ENCODE data around the gene ADGRL1. TPM values are rescaled to one million over a fixed set of nuclear protein-coding genes. Genes with fewer than 3 reads are reported as not detected.

Gene ADGRL1
- total and polyA plus RNA-seq, 10 donors, result 1.8 to 21.1 (median 12.4) TPM

- intact Hi-C loops (cut with DNase I; ENCODE audit: low total_unique reads), result no loop called here
Measured at GRCh38 chr19:14118165-14119051, 87.6 kb downstream of the ADGRL1 start.

GRCh38 chr19:14117668-14118164 lies 88.3 kb downstream of the ADGRL1 start, which contains the start of gene PRKACA:
TSS of gene PRKACA (minus strand) at chr19:14117762. CDS start at chr19:14117547, 215 bp downstream.
- intact Hi-C loops (cut with DNase I; ENCODE audit: low total_unique reads), result no loop called here
- Histone ChIP-seq H3K4me3 (peak within 1 kb of the TSS; percentile 71 to 95 (median 86)), H3K36me3 (no peaks in the 10 kb centered on the region), H3K4me1 (peaks cover 32 to 82% (median 67%) of the 10 kb centered on the region in 6 donors), H3K27me3 (replicated peaks in 1 of 7) (no peaks in the 10 kb centered on the region), H3K9me3 (no peaks in the 10 kb centered on the region), H3K27ac (peak within 1 kb of the TSS; percentile 90 to 99 (median 96))
- peak; percentile 100 for DNase-seq
- 0 to 1% (median 1%) methylated on average over 16 to 67 of the region's 67 CpGs for WGBS, 5 donors
- TF ChIP-seq POLR2AphosphoS5 (IDR thresholded peaks at IDR 0.05) (peak; percentile 75 to 89 (median 84)), CTCF (IDR thresholded peaks at IDR 0.05 in 8 of 11, conservative IDR thresholded peaks at IDR 0.05 in 3 of 11) (peak in 2 of 11 experiments; percentile 32 to 38), POLR2A (IDR thresholded peaks at IDR 0.05) (no peak)

More at GRCh38 chr19:14118165-14119051, 87.6 kb downstream of the ADGRL1 start:
- TF ChIP-seq POLR2A (IDR thresholded peaks at IDR 0.05), result peak in 2 of 3 donors; percentile 7 to 47
- peak in 2 of 3 donors; percentile 73 to 80 for TF ChIP-seq POLR2AphosphoS5 (IDR thresholded peaks at IDR 0.05)
- TF ChIP-seq CTCF (IDR thresholded peaks at IDR 0.05 in 8 of 11, conservative IDR thresholded peaks at IDR 0.05 in 3 of 11), result no peak
- H3K9me3 ChIP-seq, result no peaks in the 10 kb centered on the region
- peak overlapping the region; percentile 34 to 95 (median 54) for H3K4me3 ChIP-seq
- H3K27me3 ChIP-seq (replicated peaks in 1 of 7), result no peaks in the 10 kb centered on the region
- DNase-seq, result peak; percentile 89
- no peaks in the 10 kb centered on the region for H3K36me3 ChIP-seq
- peak overlapping the region; percentile 90 to 99 (median 96) for H3K27ac ChIP-seq
- peaks cover 25 to 75% (median 60%) of the 10 kb centered on the region in 6 donors for H3K4me1 ChIP-seq
- WGBS, 5 donors, result 2 to 14% (median 5%) methylated on average over 16 to 61 of the region's 61 CpGs

- H3K9me3 ChIP-seq, result no peaks in the 10 kb centered on the region
- H3K36me3 ChIP-seq, result no peaks in the 10 kb centered on the region
- H3K27me3 ChIP-seq (replicated peaks in 1 of 7), result no peaks in the 10 kb centered on the region
- peak overlapping the region; percentile 71 to 95 (median 86) for H3K4me3 ChIP-seq
- DNase-seq, result peak; percentile 91
- intact Hi-C loops (cut with DNase I; ENCODE audit: low total_unique reads), result no loop called here
- H3K27ac ChIP-seq, result peak overlapping the region; percentile 68 to 99 (median 92)
- H3K4me1 ChIP-seq, result peaks cover 38 to 89% (median 74%) of the 10 kb centered on the region in 6 donors
- 1 to 3% (median 2%) methylated on average over 15 to 33 of the region's 33 CpGs for WGBS, 5 donors
- TF ChIP-seq CTCF (IDR thresholded peaks at IDR 0.05 in 8 of 11, conservative IDR thresholded peaks at IDR 0.05 in 3 of 11), result no peak
- no peak for TF ChIP-seq POLR2AphosphoS5 (IDR thresholded peaks at IDR 0.05)
- no peak for TF ChIP-seq POLR2A (IDR thresholded peaks at IDR 0.05)
Measured at GRCh38 chr19:14116918-14117578, 88.9 kb downstream of the ADGRL1 start.

Measured in spleen (tissue), 11 donors.